ENCODE results near the gene PHF21A.

PHF21A gene

DNA sequence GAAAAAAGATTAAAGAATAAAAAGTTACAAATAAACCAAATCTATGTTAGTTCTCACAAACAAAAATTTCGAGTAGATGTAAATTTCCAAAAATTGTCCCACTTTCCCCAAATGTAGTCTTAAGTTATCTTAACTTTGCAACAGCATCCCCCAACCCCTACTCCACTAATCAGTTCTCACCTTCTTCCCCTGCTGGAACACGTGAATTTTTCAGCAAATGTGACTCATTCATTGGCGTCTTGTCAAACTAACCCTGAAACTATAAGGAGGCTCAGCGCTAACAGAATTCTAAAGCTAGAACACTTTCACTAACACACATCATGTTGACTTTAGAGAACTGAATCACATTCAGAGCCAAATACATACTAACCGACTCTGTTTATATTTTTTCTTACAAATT is 46.1 kb downstream of the PHF21A start:
- H3K36me3 ChIP-seq (ENCODE audit: control insufficient read depth, insufficient read depth, low read length), result no peaks in the 10 kb centered on the region
- no peak overlapping the region for H3K4me3 ChIP-seq (ENCODE audit: low read depth, low read length)
- H3K27me3 ChIP-seq (ENCODE audit: control insufficient read depth, insufficient read depth, low read length), result no peaks in the 10 kb centered on the region
- H3K4me1 ChIP-seq (ENCODE audit: control insufficient read depth, insufficient read depth, low read length), result no peaks in the 10 kb centered on the region
- H3K9me3 ChIP-seq (ENCODE audit: control insufficient read depth, insufficient read depth, low read depth, low read length), result no peaks in the 10 kb centered on the region
- H3K27ac ChIP-seq (ENCODE audit: low read depth, low read length), result no peak overlapping the region
- no peak overlapping the region for H3K9ac ChIP-seq (ENCODE audit: low read length)

GRCh38 chr11:46073632-46074031 is 47.6 kb downstream of the PHF21A start:
- H3K9me3 ChIP-seq (ENCODE audit: control insufficient read depth, insufficient read depth, low read depth, low read length), result no peaks in the 10 kb centered on the region
- H3K4me3 ChIP-seq (ENCODE audit: low read depth, low read length), result no peak overlapping the region
- no peak overlapping the region for H3K9ac ChIP-seq (ENCODE audit: low read length)
- no peaks in the 10 kb centered on the region for H3K27me3 ChIP-seq (ENCODE audit: control insufficient read depth, insufficient read depth, low read length)
- no peak overlapping the region for H3K27ac ChIP-seq (ENCODE audit: low read depth, low read length)
- H3K4me1 ChIP-seq (ENCODE audit: control insufficient read depth, insufficient read depth, low read length), result no peaks in the 10 kb centered on the region
- H3K36me3 ChIP-seq (ENCODE audit: control insufficient read depth, insufficient read depth, low read length), result no peaks in the 10 kb centered on the region

- H3K4me1 ChIP-seq (ENCODE audit: control insufficient read depth, insufficient read depth, low read length), result no peaks in the 10 kb centered on the region
- no peaks in the 10 kb centered on the region for H3K27me3 ChIP-seq (ENCODE audit: control insufficient read depth, insufficient read depth, low read length)
- no peak overlapping the region for H3K27ac ChIP-seq (ENCODE audit: low read depth, low read length)
- H3K4me3 ChIP-seq (ENCODE audit: low read depth, low read length), result no peak overlapping the region
- H3K36me3 ChIP-seq (ENCODE audit: control insufficient read depth, insufficient read depth, low read length), result no peaks in the 10 kb centered on the region
- H3K9me3 ChIP-seq (ENCODE audit: control insufficient read depth, insufficient read depth, low read depth, low read length), result no peaks in the 10 kb centered on the region
- no peak overlapping the region for H3K9ac ChIP-seq (ENCODE audit: low read length)
Measured at GRCh38 chr11:46072172-46072964, 48.9 kb downstream of the PHF21A start.

- no peaks in the 10 kb centered on the region for H3K4me1 ChIP-seq (ENCODE audit: control insufficient read depth, insufficient read depth, low read length)
- no peak overlapping the region for H3K9ac ChIP-seq (ENCODE audit: low read length)
- no peak overlapping the region for H3K27ac ChIP-seq (ENCODE audit: low read depth, low read length)
- H3K9me3 ChIP-seq (ENCODE audit: control insufficient read depth, insufficient read depth, low read depth, low read length), result no peaks in the 10 kb centered on the region
- no peak overlapping the region for H3K4me3 ChIP-seq (ENCODE audit: low read depth, low read length)
- no peaks in the 10 kb centered on the region for H3K36me3 ChIP-seq (ENCODE audit: control insufficient read depth, insufficient read depth, low read length)
- H3K27me3 ChIP-seq (ENCODE audit: control insufficient read depth, insufficient read depth, low read length), result no peaks in the 10 kb centered on the region
Measured at GRCh38 chr11:46071091-46071490, 50.2 kb downstream of the PHF21A start.

GRCh38 chr11:46069595-46069994 is 51.7 kb downstream of the PHF21A start:
- no peak overlapping the region for H3K27ac ChIP-seq (ENCODE audit: low read depth, low read length)

DNA sequence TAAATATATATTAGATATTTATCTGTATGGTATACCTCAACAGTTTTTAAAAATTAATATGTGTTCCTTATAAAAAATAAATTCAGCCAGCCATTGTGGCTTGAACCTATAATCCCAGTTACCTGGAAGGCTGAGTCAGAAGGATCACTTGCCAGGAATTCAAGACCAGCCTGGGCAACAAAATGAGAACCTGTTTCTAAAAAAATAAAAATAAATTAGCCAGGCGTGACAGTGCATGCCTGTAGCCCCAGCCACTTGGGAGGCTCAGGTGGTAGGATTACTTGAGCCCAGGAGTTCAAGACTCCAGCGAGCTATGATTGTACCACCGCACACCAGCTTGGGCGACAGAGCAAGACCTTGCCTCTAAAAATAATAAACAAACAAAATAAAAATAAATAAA is 54.9 kb downstream of the PHF21A start:
- H3K4me1 ChIP-seq (ENCODE audit: control insufficient read depth, insufficient read depth, low read length), result peaks cover 11% of the 10 kb centered on the region; the same call in 1 of the 2 replicates
- H3K9me3 ChIP-seq (ENCODE audit: control insufficient read depth, insufficient read depth, low read depth, low read length), result no peaks in the 10 kb centered on the region
- H3K27me3 ChIP-seq (ENCODE audit: control insufficient read depth, insufficient read depth, low read length), result no peaks in the 10 kb centered on the region
- no peaks in the 10 kb centered on the region for H3K36me3 ChIP-seq (ENCODE audit: control insufficient read depth, insufficient read depth, low read length)
- H3K9ac ChIP-seq (ENCODE audit: low read length), result no peak overlapping the region
- H3K27ac ChIP-seq (ENCODE audit: low read depth, low read length), result no peak overlapping the region
- H3K4me3 ChIP-seq (ENCODE audit: low read depth, low read length), result no peak overlapping the region

More at GRCh38 chr11:46069595-46069994, 51.7 kb downstream of the PHF21A start:
- H3K4me1 ChIP-seq (ENCODE audit: control insufficient read depth, insufficient read depth, low read length), result peaks cover 9% of the 10 kb centered on the region; the same call in 1 of the 2 replicates
- no peaks in the 10 kb centered on the region for H3K9me3 ChIP-seq (ENCODE audit: control insufficient read depth, insufficient read depth, low read depth, low read length)
- no peak overlapping the region for H3K4me3 ChIP-seq (ENCODE audit: low read depth, low read length)
- H3K36me3 ChIP-seq (ENCODE audit: control insufficient read depth, insufficient read depth, low read length), result no peaks in the 10 kb centered on the region
- no peak overlapping the region for H3K9ac ChIP-seq (ENCODE audit: low read length)
- no peaks in the 10 kb centered on the region for H3K27me3 ChIP-seq (ENCODE audit: control insufficient read depth, insufficient read depth, low read length)

DNA sequence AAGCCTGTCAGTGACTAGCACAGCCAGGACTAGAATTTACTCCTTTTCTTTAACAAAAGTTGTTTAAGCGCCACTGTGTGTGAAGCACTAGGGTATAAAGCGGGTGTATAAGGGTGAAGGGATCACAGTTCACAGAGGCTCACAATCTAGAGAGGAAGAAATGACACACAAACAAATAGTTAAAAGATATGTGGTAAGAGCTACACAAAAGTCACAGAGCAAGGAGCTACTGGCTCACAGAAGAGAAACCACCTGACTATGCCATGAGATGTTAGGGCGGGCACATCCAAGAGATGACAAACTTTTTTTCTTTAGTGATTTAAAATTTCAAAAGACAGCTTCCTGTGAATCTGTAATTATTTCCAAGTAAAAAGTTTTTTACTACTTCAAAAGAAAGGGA is 55.6 kb downstream of the PHF21A start:
- Histone ChIP-seq H3K36me3 (ENCODE audit: control insufficient read depth, insufficient read depth, low read length) (no peaks in the 10 kb centered on the region), H3K9me3 (ENCODE audit: control insufficient read depth, insufficient read depth, low read depth, low read length) (no peaks in the 10 kb centered on the region), H3K4me1 (ENCODE audit: control insufficient read depth, insufficient read depth, low read length) (peaks cover 11% of the 10 kb centered on the region; the same call in 1 of the 2 replicates), H3K9ac (ENCODE audit: low read length) (no peak overlapping the region), H3K4me3 (ENCODE audit: low read depth, low read length) (no peak overlapping the region), H3K27me3 (ENCODE audit: control insufficient read depth, insufficient read depth, low read length) (no peaks in the 10 kb centered on the region), H3K27ac (ENCODE audit: low read depth, low read length) (no peak overlapping the region)

GRCh38 chr11:46064221-46064620 is 57.0 kb downstream of the PHF21A start:
- Histone ChIP-seq H3K4me3 (ENCODE audit: low read depth, low read length) (no peak overlapping the region), H3K9me3 (ENCODE audit: control insufficient read depth, insufficient read depth, low read depth, low read length) (no peaks in the 10 kb centered on the region), H3K4me1 (ENCODE audit: control insufficient read depth, insufficient read depth, low read length) (peaks cover 11% of the 10 kb centered on the region; the same call in 1 of the 2 replicates), H3K36me3 (ENCODE audit: control insufficient read depth, insufficient read depth, low read length) (no peaks in the 10 kb centered on the region), H3K9ac (ENCODE audit: low read length) (no peak overlapping the region), H3K27me3 (ENCODE audit: control insufficient read depth, insufficient read depth, low read length) (no peaks in the 10 kb centered on the region), H3K27ac (ENCODE audit: low read depth, low read length) (no peak overlapping the region)

DNA sequence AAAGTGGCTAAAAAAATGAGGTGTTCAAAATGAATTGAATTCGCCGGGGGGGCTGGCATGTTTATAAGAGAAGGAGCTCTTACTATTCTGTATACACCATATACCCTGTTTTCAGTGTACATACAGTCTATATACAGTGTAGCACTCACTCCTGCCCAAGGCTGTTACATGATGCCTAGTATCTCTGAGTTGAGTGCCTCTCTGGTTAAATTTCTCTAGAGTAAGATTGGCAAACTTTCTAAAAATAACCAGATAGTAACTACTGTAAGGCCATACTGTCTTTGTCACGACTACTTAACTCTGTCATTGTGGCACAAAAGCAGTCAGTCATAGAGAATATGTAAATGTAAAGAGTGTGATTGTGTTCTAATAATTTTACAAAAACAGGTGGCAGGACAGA is 58.1 kb downstream of the PHF21A start:
- H3K4me1 ChIP-seq (ENCODE audit: control insufficient read depth, insufficient read depth, low read length), result peaks cover 13% of the 10 kb centered on the region; the same call in 1 of the 2 replicates
- no peaks in the 10 kb centered on the region for H3K36me3 ChIP-seq (ENCODE audit: control insufficient read depth, insufficient read depth, low read length)
- no peak overlapping the region for H3K9ac ChIP-seq (ENCODE audit: low read length)
- no peaks in the 10 kb centered on the region for H3K27me3 ChIP-seq (ENCODE audit: control insufficient read depth, insufficient read depth, low read length)
- no peak overlapping the region for H3K27ac ChIP-seq (ENCODE audit: low read depth, low read length)
- H3K4me3 ChIP-seq (ENCODE audit: low read depth, low read length), result no peak overlapping the region
- H3K9me3 ChIP-seq (ENCODE audit: control insufficient read depth, insufficient read depth, low read depth, low read length), result no peaks in the 10 kb centered on the region

DNA sequence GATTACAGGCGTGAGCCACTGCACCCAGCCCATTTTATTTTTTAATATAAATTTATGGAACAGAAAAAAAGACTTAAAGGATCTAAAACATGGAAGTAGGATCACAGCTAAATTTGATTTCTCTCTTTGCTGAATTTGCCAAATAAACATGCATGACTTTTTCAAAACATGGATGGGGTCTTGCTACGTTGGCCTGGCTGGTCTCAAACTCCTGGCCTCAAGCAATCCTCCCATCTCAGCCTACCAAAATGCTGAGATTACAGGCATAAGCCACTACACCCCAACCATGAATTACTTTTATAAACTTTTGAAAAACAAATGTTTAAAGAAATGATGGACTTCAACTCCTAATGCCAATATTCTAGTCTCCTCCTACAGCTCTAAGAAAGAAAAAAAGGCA is 61.2 kb downstream of the PHF21A start:
- no peaks in the 10 kb centered on the region for H3K9me3 ChIP-seq (ENCODE audit: control insufficient read depth, insufficient read depth, low read depth, low read length)
- no peak overlapping the region for H3K4me3 ChIP-seq (ENCODE audit: low read depth, low read length)
- no peaks in the 10 kb centered on the region for H3K27me3 ChIP-seq (ENCODE audit: control insufficient read depth, insufficient read depth, low read length)

DNA sequence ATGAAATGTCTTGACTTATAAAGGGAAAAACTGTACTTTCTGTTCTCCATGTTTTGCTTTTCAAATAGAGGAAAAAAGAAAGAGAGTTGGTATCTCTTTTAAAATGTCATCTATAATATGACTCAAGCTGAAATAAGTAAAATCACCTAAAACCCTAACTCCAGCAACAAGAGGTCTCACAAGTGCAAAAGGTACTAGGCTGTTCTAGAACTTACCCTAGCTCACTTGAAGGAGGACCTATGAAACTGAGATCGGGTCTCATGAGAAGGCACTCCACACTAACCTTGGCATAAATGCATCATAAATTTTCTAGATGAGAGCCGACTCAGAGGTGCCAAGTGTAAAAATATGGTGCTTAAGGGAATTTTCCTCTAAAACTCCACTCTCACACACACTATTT is 63.8 kb downstream of the PHF21A start:
- no peak overlapping the region for H3K27ac ChIP-seq (ENCODE audit: low read depth, low read length)

More for the DNA sequence above, 61.2 kb downstream of the PHF21A start:
- Histone ChIP-seq H3K27ac (ENCODE audit: low read depth, low read length) (no peak overlapping the region), H3K9ac (ENCODE audit: low read length) (no peak overlapping the region), H3K4me1 (ENCODE audit: control insufficient read depth, insufficient read depth, low read length) (peaks cover 27% of the 10 kb centered on the region), H3K36me3 (ENCODE audit: control insufficient read depth, insufficient read depth, low read length) (no peaks in the 10 kb centered on the region)

More for the DNA sequence above, 63.8 kb downstream of the PHF21A start:
- Histone ChIP-seq H3K36me3 (ENCODE audit: control insufficient read depth, insufficient read depth, low read length) (no peaks in the 10 kb centered on the region), H3K9ac (ENCODE audit: low read length) (no peak overlapping the region), H3K4me3 (ENCODE audit: low read depth, low read length) (no peak overlapping the region), H3K4me1 (ENCODE audit: control insufficient read depth, insufficient read depth, low read length) (peaks cover 32% of the 10 kb centered on the region), H3K9me3 (ENCODE audit: control insufficient read depth, insufficient read depth, low read depth, low read length) (no peaks in the 10 kb centered on the region), H3K27me3 (ENCODE audit: control insufficient read depth, insufficient read depth, low read length) (no peaks in the 10 kb centered on the region)
